Loucy (cell line): ENCODE measurements around the gene AMBRA1.

Experiments used
- CTCF ChIP-seq: fragments of 200-600 bp; sonication (generic); conservative IDR thresholded peaks from 2 replicates; pipeline ENCODE4 v1.5.1; 2014; ENCODE audit warnings: mild to moderate bottlenecking, antibody characterized with exemption, low read length
- EZH2phosphoT487 ChIP-seq: fragments of 200-600 bp; IDR thresholded peaks from 2 replicates; pipeline ENCODE4 v1.6.1; 2018; ENCODE audit warnings: antibody characterized with exemption, mild to moderate bottlenecking, moderate library complexity, borderline replicate concordance

- TF ChIP-seq EZH2phosphoT487 (no peak), CTCF (no peak)
Measured at GRCh38 chr11:46590740-46591605, 2.9 kb downstream of the AMBRA1 start.
